Fibroblast of upper back skin (primary cell): ENCODE measurements around the gene TAGLN2.

Experiments used
- DNase-seq: peaks from one replicate; pipeline ENCODE4 v3.0.0-alpha.2; 2013

TAGLN2 gene

GRCh38 chr1:159924791-159925718, at the start of gene TAGLN2:
Gene TAGLN2, minus strand, starts transcription at chr1:159925507. Its CDS starts 4,998 bp downstream, at chr1:159920509.
- DNase-seq: peak; percentile 92

GRCh38 chr1:159974350-159974965, 49.2 kb upstream of the TAGLN2 start:
- DNase-seq: no peak

GRCh38 chr1:159973350-159973940, 48.1 kb upstream of the TAGLN2 start:
- DNase-seq: no peak

- DNase-seq: no peak
Measured at GRCh38 chr1:159972443-159973205, 47.3 kb upstream of the TAGLN2 start.

GRCh38 chr1:159970932-159971342, 45.6 kb upstream of the TAGLN2 start:
- DNase-seq: no peak

- DNase-seq: no peak
Measured at GRCh38 chr1:159968901-159969300, 43.6 kb upstream of the TAGLN2 start.

- no peak for DNase-seq
Measured at GRCh38 chr1:159965263-159965662, 40.0 kb upstream of the TAGLN2 start.

- DNase-seq: no peak
Measured at GRCh38 chr1:159964144-159964543, 38.8 kb upstream of the TAGLN2 start.

GRCh38 chr1:159962176-159962575, 36.9 kb upstream of the TAGLN2 start:
- no peak for DNase-seq

- DNase-seq: no peak
Measured at GRCh38 chr1:159961636-159962035, 36.3 kb upstream of the TAGLN2 start.

- peak; percentile 95 for DNase-seq
Measured at GRCh38 chr1:159960721-159961381, 35.5 kb upstream of the TAGLN2 start.

- peak; percentile 36 for DNase-seq
Measured at GRCh38 chr1:159959451-159959850, 34.1 kb upstream of the TAGLN2 start.

GRCh38 chr1:159958719-159959380, 33.5 kb upstream of the TAGLN2 start:
- DNase-seq: no peak

- DNase-seq: no peak
Measured at GRCh38 chr1:159957824-159958268, 32.5 kb upstream of the TAGLN2 start.

- no peak for DNase-seq
Measured at GRCh38 chr1:159955456-159955855, 30.1 kb upstream of the TAGLN2 start.

- DNase-seq: peak; percentile 48
Measured at GRCh38 chr1:159953536-159954515, 28.5 kb upstream of the TAGLN2 start, which contains the start of gene SLAMF9. Gene SLAMF9, minus strand, starts transcription at chr1:159954237. Its CDS starts 100 bp downstream, at chr1:159954137.

- DNase-seq: no peak
Measured at GRCh38 chr1:159952932-159953331, 27.6 kb upstream of the TAGLN2 start.

- no peak for DNase-seq
Measured at GRCh38 chr1:159951551-159951950, 26.2 kb upstream of the TAGLN2 start.

GRCh38 chr1:159951016-159951415, 25.7 kb upstream of the TAGLN2 start:
- no peak for DNase-seq

- no peak for DNase-seq
Measured at GRCh38 chr1:159949981-159950381, 24.7 kb upstream of the TAGLN2 start.
